K562 (cell line): ENCODE measurements around the gene EGFL7. TPM values are rescaled to one million over a fixed set of nuclear protein-coding genes. Genes with fewer than 3 reads are reported as not detected.

Source experiments
- CBX2 ChIP-seq: fragments of 200-600 bp; sonication (generic); IDR thresholded peaks from one replicate; pipeline ENCODE4 v1.6.1; 2012; ENCODE audit warnings: mild to moderate bottlenecking, low read length, inconsistent platforms; ENCODE audit not compliant: insufficient read depth, poor library complexity, severe bottlenecking
- ETS2 ChIP-seq: IDR thresholded peaks from 2 replicates; pipeline ENCODE4 v1.6.1; 2016; ENCODE audit warnings: borderline replicate concordance, missing genetic modification characterization, mild to moderate bottlenecking, moderate library complexity, missing compliant biosample characterization; ENCODE audit not compliant: poor library complexity, severe bottlenecking
- EWSR1 ChIP-seq: fragments of 450-650 bp; IDR thresholded peaks from 2 replicates; pipeline ENCODE4 v1.6.1; 2018; ENCODE audit warnings: borderline replicate concordance, mild to moderate bottlenecking, low read depth, moderate library complexity; ENCODE audit not compliant: partially characterized antibody
- GABPB1 ChIP-seq: sonication (generic); formaldehyde crosslinking; IDR thresholded peaks from 2 replicates; pipeline ENCODE4 v1.8.0; 2022; ENCODE audit warnings: mild to moderate bottlenecking, missing genetic modification reagents
- HIVEP1 ChIP-seq: fragments of 250-450 bp; sonication (Bioruptor Pico); IDR thresholded peaks from 2 replicates; pipeline ENCODE4 v1.4.0; 2020; ENCODE audit warnings: mild to moderate bottlenecking
- KAT7 ChIP-seq: sonication (generic); formaldehyde crosslinking; IDR thresholded peaks from 2 replicates; pipeline ENCODE4 v1.8.0; 2022; ENCODE audit warnings: missing genetic modification reagents, mild to moderate bottlenecking, borderline replicate concordance
- MAFK ChIP-seq: IDR thresholded peaks from 2 replicates; pipeline ENCODE4 v1.6.1; 2011; ENCODE audit warnings: low read length, improper control_type of control experiment
- MCM3 ChIP-seq: fragments of 450-650 bp; IDR thresholded peaks from 2 replicates; pipeline ENCODE4 v1.6.1; 2016
- TEAD4 ChIP-seq, 2 experiments: sonication (generic) in 1 of 2; formaldehyde crosslinking in 1 of 2; IDR thresholded peaks; 2 replicates each; pipeline versions ENCODE4 v1.6.1 to v1.8.0; 2012 to 2022; ENCODE audit warnings: borderline replicate concordance in 1 of 2, inconsistent platforms in 1 of 2, low read length in 1 of 2, mild to moderate bottlenecking in 1 of 2, missing genetic modification reagents in 1 of 2
- ZNF212 ChIP-seq: fragments of 450-650 bp; formaldehyde crosslinking; IDR thresholded peaks from 2 replicates; pipeline ENCODE4 v1.4.0; 2020; ENCODE audit warnings: mild to moderate bottlenecking
- ZNF274 ChIP-seq: IDR thresholded peaks from 2 replicates; pipeline ENCODE4 v1.6.1; 2011; ENCODE audit warnings: low read depth, mild to moderate bottlenecking, low read length, moderate library complexity, borderline replicate concordance
- ZNF3 ChIP-seq: fragments of 250-450 bp; sonication (Bioruptor Pico); IDR thresholded peaks from 2 replicates; pipeline ENCODE4 v1.5.0; 2021; ENCODE audit warnings: mild to moderate bottlenecking, moderate library complexity
- ZNF76 ChIP-seq: fragments of 250-450 bp; sonication (Bioruptor Pico); IDR thresholded peaks from 2 replicates; pipeline ENCODE4 v1.4.0; 2020; ENCODE audit warnings: mild to moderate bottlenecking, moderate library complexity, borderline replicate concordance
- polyA plus RNA-seq, 8 experiments: library from polyadenylated mRNA; depleted of rRNA in 4 of 8; stranded (reverse) in 5 of 8; unstranded in 3 of 8; fragments of >200 nt; fragmentation: Nextera tagmentation in 2 of 8; fragmentation: Illumina TruSeq in 1 of 8; extraction: Ambion mirVana in 2 of 8; extraction: Trizol in 1 of 8; gene quantifications; 2 replicates each; pipeline versions ENCODE4 v1.2.1 to v1.2.3, GENCODE V29; 2011 to 2014; ENCODE audit warnings: inconsistent platforms in 1 of 8, missing spikeins in 1 of 8
- total RNA-seq, 7 experiments: library from RNA; depleted of rRNA in 6 of 7; stranded (reverse); fragments of >200 nt in 6 of 7; fragmentation: Illumina TruSeq in 2 of 7; extraction: Trizol in 2 of 7; gene quantifications; 2 replicates each; pipeline versions ENCODE4 v1.2.1 to v1.2.3, GENCODE V29; 2011 to 2021; ENCODE audit warnings: low replicate concordance in 1 of 7
- TF ChIP-seq, protein P1 (sequence below): IDR thresholded peaks from 2 replicates; pipeline ENCODE4 v1.6.1; 2014; ENCODE audit warnings: antibody characterized with exemption
- TF ChIP-seq, protein P2 (sequence below): IDR thresholded peaks from 3 replicates; pipeline ENCODE4 v1.6.1; 2011; ENCODE audit warnings: borderline replicate concordance, mild to moderate bottlenecking, moderate library complexity; ENCODE audit not compliant: insufficient read length; ENCODE audit errors: extremely low read depth
- TF ChIP-seq, protein P3 (sequence below): fragments of 450-650 bp; IDR thresholded peaks from one replicate; pipeline ENCODE4 v1.6.1; 2018; ENCODE audit warnings: mild to moderate bottlenecking, moderate library complexity; ENCODE audit not compliant: partially characterized antibody
- TF ChIP-seq, protein P4 (sequence below): sonication (generic); formaldehyde crosslinking; IDR thresholded peaks from 2 replicates; pipeline ENCODE4 v1.9.0; 2022; ENCODE audit warnings: mild to moderate bottlenecking, missing genetic modification reagents

The EGFL7 gene
- total and polyA plus RNA-seq, 9 of the 15 experiments (the other 6 are each of a cell fraction or from before 2014, with no cell fraction given): 1.5 to 286 (median 55.5) TPM

DNA sequence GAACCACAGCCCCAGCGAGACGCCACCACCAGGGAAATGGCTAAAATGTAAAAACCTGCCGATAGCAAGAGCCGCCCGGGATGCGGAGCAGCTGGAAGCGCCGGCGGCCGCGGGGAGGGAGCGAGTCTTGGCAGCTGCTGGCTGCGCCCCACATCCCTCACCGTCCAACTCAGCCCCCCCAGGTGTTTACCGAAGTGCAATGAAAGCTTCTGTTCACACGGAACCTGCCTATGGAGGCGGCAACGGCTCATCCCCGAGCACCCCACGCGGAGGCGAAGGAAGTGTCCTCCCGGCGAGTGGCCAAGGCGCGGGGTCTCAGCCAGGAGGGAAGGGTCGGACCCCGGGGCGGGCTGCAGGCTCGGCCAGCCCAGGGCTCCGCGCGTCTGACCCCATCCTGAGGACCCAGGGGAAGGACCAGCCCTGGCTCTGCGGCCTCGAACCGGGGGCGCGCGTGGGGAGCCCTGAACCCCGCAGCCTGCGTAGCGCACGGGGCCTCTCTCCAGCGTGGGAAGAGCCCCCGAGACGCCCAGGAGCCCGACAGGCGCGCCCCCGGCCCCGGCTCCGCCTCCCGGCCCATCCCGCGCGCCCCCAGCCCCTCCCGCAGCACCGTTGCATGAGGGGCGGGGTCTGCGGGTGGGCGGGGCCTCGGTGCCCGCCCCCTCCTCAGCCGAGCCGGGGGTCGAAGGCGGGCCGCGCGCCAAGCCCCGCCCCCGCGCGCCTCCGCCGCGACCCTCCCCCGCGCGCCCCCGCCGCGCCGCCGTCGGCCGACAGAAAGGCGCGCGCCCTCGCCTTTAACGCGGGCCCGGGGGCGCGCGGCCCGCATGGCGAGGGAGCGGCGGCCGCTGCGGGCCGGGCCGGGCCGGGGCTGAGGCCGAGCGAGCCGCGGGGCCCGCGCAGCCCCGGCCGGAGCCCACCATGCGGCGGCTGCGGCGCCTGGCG lies 49.3 kb downstream of the EGFL7 start, which contains the start of gene DIPK1B (continued):
- TF ChIP-seq, protein P1, sequence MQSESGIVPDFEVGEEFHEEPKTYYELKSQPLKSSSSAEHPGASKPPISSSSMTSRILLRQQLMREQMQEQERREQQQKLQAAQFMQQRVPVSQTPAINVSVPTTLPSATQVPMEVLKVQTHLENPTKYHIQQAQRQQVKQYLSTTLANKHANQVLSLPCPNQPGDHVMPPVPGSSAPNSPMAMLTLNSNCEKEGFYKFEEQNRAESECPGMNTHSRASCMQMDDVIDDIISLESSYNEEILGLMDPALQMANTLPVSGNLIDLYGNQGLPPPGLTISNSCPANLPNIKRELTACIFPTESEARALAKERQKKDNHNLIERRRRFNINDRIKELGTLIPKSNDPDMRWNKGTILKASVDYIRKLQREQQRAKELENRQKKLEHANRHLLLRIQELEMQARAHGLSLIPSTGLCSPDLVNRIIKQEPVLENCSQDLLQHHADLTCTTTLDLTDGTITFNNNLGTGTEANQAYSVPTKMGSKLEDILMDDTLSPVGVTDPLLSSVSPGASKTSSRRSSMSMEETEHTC: no peak
- TF ChIP-seq ETS2 (tag) (no peak), MCM3 (no peak), CBX2 (no peak), ZNF3 (CRISPR knock-in tag) (no peak), HIVEP1 (CRISPR knock-in tag) (no peak), GABPB1 (peak; percentile 31; the same call in 1 of the 2 replicates), EWSR1 (no peak), KAT7 (peak; percentile 45; the same call in 1 of the 2 replicates), ZNF76 (CRISPR knock-in tag) (0 out of 2 replicates have a peak, but pooled peaks have one; percentile 25), MAFK (no peak), TEAD4 (IDR thresholded peaks at IDR 0.05; ENCODE audit: low read length) (no peak), TEAD4 (CRISPR knock-in tag; IDR thresholded peaks at IDR 0.05; ENCODE audit: borderline replicate concordance) (no peak), ZNF212 (CRISPR knock-in tag) (no peak), ZNF274 (no peak)
- TF ChIP-seq, protein P2, sequence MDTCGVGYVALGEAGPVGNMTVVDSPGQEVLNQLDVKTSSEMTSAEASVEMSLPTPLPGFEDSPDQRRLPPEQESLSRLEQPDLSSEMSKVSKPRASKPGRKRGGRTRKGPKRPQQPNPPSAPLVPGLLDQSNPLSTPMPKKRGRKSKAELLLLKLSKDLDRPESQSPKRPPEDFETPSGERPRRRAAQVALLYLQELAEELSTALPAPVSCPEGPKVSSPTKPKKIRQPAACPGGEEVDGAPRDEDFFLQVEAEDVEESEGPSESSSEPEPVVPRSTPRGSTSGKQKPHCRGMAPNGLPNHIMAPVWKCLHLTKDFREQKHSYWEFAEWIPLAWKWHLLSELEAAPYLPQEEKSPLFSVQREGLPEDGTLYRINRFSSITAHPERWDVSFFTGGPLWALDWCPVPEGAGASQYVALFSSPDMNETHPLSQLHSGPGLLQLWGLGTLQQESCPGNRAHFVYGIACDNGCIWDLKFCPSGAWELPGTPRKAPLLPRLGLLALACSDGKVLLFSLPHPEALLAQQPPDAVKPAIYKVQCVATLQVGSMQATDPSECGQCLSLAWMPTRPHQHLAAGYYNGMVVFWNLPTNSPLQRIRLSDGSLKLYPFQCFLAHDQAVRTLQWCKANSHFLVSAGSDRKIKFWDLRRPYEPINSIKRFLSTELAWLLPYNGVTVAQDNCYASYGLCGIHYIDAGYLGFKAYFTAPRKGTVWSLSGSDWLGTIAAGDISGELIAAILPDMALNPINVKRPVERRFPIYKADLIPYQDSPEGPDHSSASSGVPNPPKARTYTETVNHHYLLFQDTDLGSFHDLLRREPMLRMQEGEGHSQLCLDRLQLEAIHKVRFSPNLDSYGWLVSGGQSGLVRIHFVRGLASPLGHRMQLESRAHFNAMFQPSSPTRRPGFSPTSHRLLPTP: peak; percentile 4
- TF ChIP-seq, protein P3, sequence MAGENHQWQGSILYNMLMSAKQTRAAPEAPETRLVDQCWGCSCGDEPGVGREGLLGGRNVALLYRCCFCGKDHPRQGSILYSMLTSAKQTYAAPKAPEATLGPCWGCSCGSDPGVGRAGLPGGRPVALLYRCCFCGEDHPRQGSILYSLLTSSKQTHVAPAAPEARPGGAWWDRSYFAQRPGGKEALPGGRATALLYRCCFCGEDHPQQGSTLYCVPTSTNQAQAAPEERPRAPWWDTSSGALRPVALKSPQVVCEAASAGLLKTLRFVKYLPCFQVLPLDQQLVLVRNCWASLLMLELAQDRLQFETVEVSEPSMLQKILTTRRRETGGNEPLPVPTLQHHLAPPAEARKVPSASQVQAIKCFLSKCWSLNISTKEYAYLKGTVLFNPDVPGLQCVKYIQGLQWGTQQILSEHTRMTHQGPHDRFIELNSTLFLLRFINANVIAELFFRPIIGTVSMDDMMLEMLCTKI: no peak
- TF ChIP-seq, protein P4, sequence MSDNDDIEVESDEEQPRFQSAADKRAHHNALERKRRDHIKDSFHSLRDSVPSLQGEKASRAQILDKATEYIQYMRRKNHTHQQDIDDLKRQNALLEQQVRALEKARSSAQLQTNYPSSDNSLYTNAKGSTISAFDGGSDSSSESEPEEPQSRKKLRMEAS (CRISPR knock-in tag): no peak
